GM23338 (cell line): Measurements from ENCODE around the gene FRAT1.

Experiments used
- CREB1 ChIP-seq: fragments of 250-450 bp; sonication (Bioruptor Pico); IDR thresholded peaks from 2 replicates; pipeline ENCODE4 v1.5.0; 2020; ENCODE audit warnings: low read depth, mild to moderate bottlenecking, moderate library complexity
- CTCF ChIP-seq, 2 experiments: fragments of 200-600 bp in 1 of 2; sonication (generic) in 1 of 2; conservative IDR thresholded peaks; 2 replicates each; pipeline versions ENCODE4 v1.5.1 to v1.6.1; 2016 to 2017; ENCODE audit warnings: antibody characterized with exemption in 2 of 2, low read depth in 2 of 2, mild to moderate bottlenecking in 2 of 2, moderate library complexity in 1 of 2
- ETS1 ChIP-seq: IDR thresholded peaks from 2 replicates; pipeline ENCODE4 v1.6.1; 2016; ENCODE audit warnings: antibody characterized with exemption
- EZH2 ChIP-seq: fragments of 200-600 bp; sonication (generic); IDR thresholded peaks from one replicate; pipeline ENCODE4 v1.8.0; 2017; ENCODE audit warnings: antibody characterized with exemption, mild to moderate bottlenecking, low read depth; ENCODE audit not compliant: unreplicated experiment
- EZH2phosphoT487 ChIP-seq: fragments of 200-600 bp; sonication (generic); IDR thresholded peaks from one replicate; pipeline ENCODE4 v1.8.1; 2018; ENCODE audit warnings: antibody characterized with exemption; ENCODE audit not compliant: unreplicated experiment
- JUNB ChIP-seq: IDR thresholded peaks from one replicate; pipeline ENCODE4 v1.6.1; 2016; ENCODE audit warnings: antibody characterized with exemption; ENCODE audit not compliant: unreplicated experiment
- NANOG ChIP-seq: IDR thresholded peaks from 2 replicates; pipeline ENCODE4 v1.6.1; 2016; ENCODE audit warnings: antibody characterized with exemption, borderline replicate concordance
- POLR2AphosphoS5 ChIP-seq: IDR thresholded peaks from 2 replicates; pipeline ENCODE4 v1.6.1; 2016; ENCODE audit warnings: antibody characterized with exemption, low read depth
- REST ChIP-seq: IDR thresholded peaks from one replicate; pipeline ENCODE4 v1.6.1; 2018; ENCODE audit warnings: antibody characterized with exemption; ENCODE audit not compliant: unreplicated experiment
- STAT1 ChIP-seq: IDR thresholded peaks from one replicate; pipeline ENCODE4 v1.6.1; 2016; ENCODE audit warnings: antibody characterized with exemption; ENCODE audit not compliant: unreplicated experiment
- ZNF114 ChIP-seq: fragments of 250-450 bp; sonication (Bioruptor Pico); IDR thresholded peaks from 2 replicates; pipeline ENCODE4 v1.5.0; 2020; ENCODE audit warnings: mild to moderate bottlenecking, moderate library complexity

GRCh38 chr10:97297556-97298222 lies 21.4 kb upstream of the FRAT1 start:
- no peak for TF ChIP-seq CTCF (conservative IDR thresholded peaks at IDR 0.05; ENCODE audit: low read depth in 2 of 2)
- TF ChIP-seq POLR2AphosphoS5 = no peak
- no peak for TF ChIP-seq EZH2
- no peak for TF ChIP-seq EZH2phosphoT487
- no peak for TF ChIP-seq JUNB
- no peak for TF ChIP-seq REST
- no peak for TF ChIP-seq STAT1
- TF ChIP-seq CREB1 (CRISPR knock-in tag) = no peak
- TF ChIP-seq NANOG = no peak
- no peak for TF ChIP-seq ZNF114 (CRISPR knock-in tag)
- TF ChIP-seq ETS1 = no peak
